Ascending aorta (tissue), 2 donors: ENCODE measurements around the gene RIMBP3B. TPM values are rescaled to one million over a fixed set of nuclear protein-coding genes. Genes with fewer than 3 reads are reported as not detected.
"Not testable (repeated sequence)": the region's sequence is repeated elsewhere in the genome, so short reads cannot be mapped to it uniquely, and the experiment has no call there.

ENCODE experiments used
- DNase-seq, 2 donors: peaks; one replicate each; pipeline ENCODE4 v3.0.0-alpha.2; 2019; ENCODE audit warnings: low spot score in 2 of 2
- H3K27ac ChIP-seq, 2 donors: fragments of 200-600 bp; sonication (generic); one replicate each; pipeline ENCODE4 v1.5.1; 2016 to 2017; ENCODE audit warnings: mild to moderate bottlenecking in 1 of 2
- H3K27me3 ChIP-seq: fragments of 200-600 bp; sonication (generic); one replicate; pipeline ENCODE4 v1.5.1; 2017
- H3K36me3 ChIP-seq, 2 donors: fragments of 200-600 bp; sonication (generic); one replicate each; pipeline ENCODE4 v1.5.1; 2016
- H3K4me1 ChIP-seq, 2 donors: fragments of 200-600 bp; sonication (generic); one replicate each; pipeline ENCODE4 v1.5.1; 2016 to 2017; ENCODE audit warnings: mild to moderate bottlenecking in 1 of 2
- H3K4me3 ChIP-seq, 2 donors: fragments of 200-600 bp; sonication (generic); one replicate each; pipeline ENCODE4 v1.5.1; 2016 to 2017; ENCODE audit warnings: mild to moderate bottlenecking in 1 of 2
- H3K9me3 ChIP-seq, 2 donors: fragments of 200-600 bp; sonication (generic); one replicate each; pipeline ENCODE4 v1.5.1; 2016
- intact Hi-C: fragments of 100-400 bp; cut with DNase I; formaldehyde crosslinking; loops from one replicate; pipeline ENCODE4 v1.15.1; 2023
- total RNA-seq: library from RNA; depleted of rRNA; stranded (reverse); fragments of >200 nt; gene quantifications from one replicate; pipeline ENCODE4 v1.1.0, GENCODE V29; 2016

The RIMBP3B gene
- total RNA-seq, 1 donor from 2014 or later, result not detected

DNA sequence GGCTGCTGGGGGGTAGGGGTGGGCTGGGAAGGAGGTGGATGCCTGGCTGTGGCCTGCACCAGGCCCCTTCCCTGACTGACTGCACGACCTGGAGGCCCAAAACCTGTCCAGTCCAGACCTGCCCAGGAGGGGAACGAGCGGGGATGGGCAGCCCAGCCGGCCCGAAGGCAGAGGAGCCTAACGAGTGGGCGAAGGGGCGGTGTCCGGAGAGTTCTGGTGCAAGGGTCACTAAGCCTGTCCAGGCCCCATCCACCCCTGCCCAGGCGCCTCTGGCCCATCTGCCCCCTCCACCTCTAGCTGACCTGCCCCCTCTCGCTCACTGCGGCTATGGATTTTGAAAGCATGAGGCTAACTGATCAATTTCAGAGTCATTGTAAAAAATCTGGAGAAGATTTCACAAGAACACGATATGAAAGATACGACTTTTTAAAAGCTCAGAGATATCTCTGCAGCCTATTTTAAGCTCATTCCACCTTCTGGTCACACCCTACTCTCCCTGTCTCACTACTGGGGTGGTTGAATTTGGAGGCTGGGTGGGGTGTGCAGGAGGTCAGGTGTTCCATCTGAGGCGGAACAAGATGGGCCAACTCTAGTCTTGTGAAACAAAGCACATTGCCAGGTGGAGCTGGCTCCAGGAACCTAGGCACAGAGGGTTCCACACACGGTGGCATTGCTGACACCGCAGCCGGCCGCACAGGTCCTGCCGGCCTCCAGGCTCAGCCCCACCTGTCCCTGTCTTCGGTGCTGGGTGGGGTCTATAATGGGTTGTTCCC is 17.8 kb downstream of the RIMBP3B start:
- H3K4me3 ChIP-seq, DNase-seq, H3K27ac ChIP-seq, H3K36me3 ChIP-seq, H3K27me3 ChIP-seq, H3K4me1 ChIP-seq, intact Hi-C loops, H3K9me3 ChIP-seq: not testable (repeated sequence)

- H3K4me1 ChIP-seq, H3K9me3 ChIP-seq, H3K36me3 ChIP-seq, H3K4me3 ChIP-seq, DNase-seq, H3K27me3 ChIP-seq, H3K27ac ChIP-seq, intact Hi-C loops: not testable (repeated sequence)
Measured at GRCh38 chr22:21402763-21403314, 19.3 kb downstream of the RIMBP3B start.

DNA sequence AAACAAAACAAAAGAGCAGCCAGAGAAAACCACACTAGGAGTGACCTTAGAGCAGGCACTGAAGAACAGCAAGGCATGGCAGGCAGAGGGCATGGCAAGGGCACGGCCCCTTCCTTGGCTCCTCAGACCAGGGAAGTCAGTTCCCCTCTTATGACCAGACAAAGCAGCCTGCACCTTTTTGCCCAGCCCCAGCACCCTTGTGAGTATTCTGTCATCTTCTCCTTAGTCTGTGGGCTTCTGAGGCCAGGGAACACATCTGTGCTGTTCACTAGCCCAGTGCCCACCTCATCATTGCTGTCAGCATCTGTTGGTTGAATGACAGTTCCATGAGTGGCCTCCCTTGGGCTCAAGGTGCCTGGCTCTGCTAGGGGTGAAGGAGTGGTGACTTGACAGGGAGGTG is 23.6 kb downstream of the RIMBP3B start:
- H3K27me3 ChIP-seq, H3K36me3 ChIP-seq, DNase-seq, H3K27ac ChIP-seq, H3K9me3 ChIP-seq, H3K4me3 ChIP-seq, intact Hi-C loops, H3K4me1 ChIP-seq: not testable (repeated sequence)

DNA sequence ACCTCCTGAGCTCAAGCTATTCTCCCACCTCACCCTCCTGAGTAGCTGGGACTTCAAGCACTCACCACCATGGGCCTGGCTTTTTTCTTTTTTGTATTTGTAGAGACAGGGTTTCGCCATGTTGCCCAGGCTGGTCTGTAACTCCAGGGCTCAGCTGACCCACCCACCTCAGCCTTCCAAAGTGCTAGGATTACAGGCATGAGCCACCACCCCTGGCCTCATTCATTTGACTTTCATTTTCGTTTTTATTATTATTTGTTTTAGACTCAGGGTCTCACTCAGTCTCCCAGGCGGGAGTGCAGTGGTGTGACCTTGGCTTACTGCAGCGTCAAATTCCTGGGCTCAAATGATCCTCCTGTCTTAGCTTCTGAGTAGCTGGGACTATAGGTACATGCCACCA is 24.2 kb downstream of the RIMBP3B start:
- DNase-seq, intact Hi-C loops, H3K4me1 ChIP-seq, H3K36me3 ChIP-seq, H3K4me3 ChIP-seq, H3K27ac ChIP-seq, H3K9me3 ChIP-seq, H3K27me3 ChIP-seq: not testable (repeated sequence)

DNA sequence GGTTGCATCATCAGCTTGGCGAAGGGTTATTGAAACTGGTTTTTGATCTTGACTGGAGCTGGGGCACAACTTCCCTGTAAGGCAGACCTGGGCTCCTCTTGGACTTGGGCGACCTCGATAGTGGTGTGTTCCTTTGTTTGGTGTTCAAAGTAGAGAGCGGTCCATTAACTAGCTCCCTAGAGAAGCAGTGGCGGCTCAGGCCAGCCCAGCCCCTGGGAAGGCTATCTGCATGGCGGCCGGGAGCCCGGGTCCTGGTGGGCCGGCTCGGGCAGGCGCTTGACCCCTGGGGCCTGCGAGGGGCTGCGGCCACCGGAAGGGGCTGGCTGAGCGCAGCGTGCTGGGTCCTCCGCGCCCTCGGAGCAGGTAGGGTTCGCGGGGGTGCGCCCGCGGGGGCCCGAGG is 32.8 kb downstream of the RIMBP3B start:
- H3K9me3 ChIP-seq, H3K4me1 ChIP-seq, DNase-seq, H3K27ac ChIP-seq, H3K27me3 ChIP-seq, H3K36me3 ChIP-seq, intact Hi-C loops, H3K4me3 ChIP-seq: not testable (repeated sequence)

GRCh38 chr22:21417227-21417746 is 33.7 kb downstream of the RIMBP3B start, which contains the start of gene HIC2:
TSS of gene HIC2 (plus strand) at chr22:21417371. CDS start at chr22:21442832, 25,461 bp downstream.
- H3K27me3 ChIP-seq, H3K9me3 ChIP-seq, H3K27ac ChIP-seq, intact Hi-C loops, H3K36me3 ChIP-seq, DNase-seq, H3K4me1 ChIP-seq: not testable (repeated sequence)
- H3K4me3 ChIP-seq, result peak within 1 kb of the TSS in 1 of 2 donors; percentile 64

GRCh38 chr22:21417853-21418252 is 34.3 kb downstream of the RIMBP3B start:
- H3K4me1 ChIP-seq, H3K36me3 ChIP-seq, DNase-seq, H3K9me3 ChIP-seq, intact Hi-C loops, H3K27ac ChIP-seq, H3K27me3 ChIP-seq: not testable (repeated sequence)
- peak overlapping the region in 1 of 2 donors; percentile 64 for H3K4me3 ChIP-seq

DNA sequence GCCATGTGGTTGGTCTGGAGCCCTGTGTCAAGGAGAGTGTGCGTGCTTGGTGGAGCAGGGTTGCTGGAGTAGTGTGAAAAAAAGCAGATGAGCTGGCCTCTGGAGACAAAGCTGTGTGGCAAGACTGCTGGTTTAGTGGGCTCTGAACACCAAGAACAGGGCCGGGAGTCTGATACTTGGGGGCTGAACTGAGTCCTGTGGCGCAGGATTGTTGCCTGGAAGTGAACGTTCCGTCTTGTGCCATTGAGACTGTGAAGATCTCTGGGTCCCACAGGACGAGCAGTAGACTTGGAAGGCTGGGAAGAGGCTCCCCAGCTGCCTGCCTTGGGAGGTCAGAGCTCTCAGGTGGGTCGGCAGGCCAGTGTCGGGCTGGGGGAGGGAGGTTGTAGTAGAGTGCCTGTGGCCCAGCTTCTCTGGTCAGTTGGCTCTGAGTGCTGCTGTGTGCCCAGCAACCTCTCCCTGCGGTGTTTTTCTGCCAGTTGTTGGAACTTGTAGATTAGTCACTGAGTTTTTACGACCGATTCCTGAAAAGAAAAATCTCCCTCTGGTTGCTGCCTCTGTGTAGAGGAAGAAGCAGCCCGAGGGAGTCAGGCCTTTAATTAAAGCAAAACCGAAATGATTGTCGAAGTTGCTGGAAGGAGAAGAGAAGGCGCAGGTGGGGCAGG is 35.6 kb downstream of the RIMBP3B start:
- intact Hi-C loops, H3K27me3 ChIP-seq, H3K4me1 ChIP-seq, H3K4me3 ChIP-seq, H3K36me3 ChIP-seq, H3K9me3 ChIP-seq, H3K27ac ChIP-seq: not testable (repeated sequence)
- DNase-seq, result peak in 1 of 2 donors; percentile 62

GRCh38 chr22:21420180-21420763 is 36.7 kb downstream of the RIMBP3B start:
- H3K4me3 ChIP-seq, H3K9me3 ChIP-seq, intact Hi-C loops, DNase-seq, H3K27me3 ChIP-seq, H3K27ac ChIP-seq, H3K4me1 ChIP-seq, H3K36me3 ChIP-seq: not testable (repeated sequence)

- DNase-seq, H3K27me3 ChIP-seq, H3K27ac ChIP-seq, H3K9me3 ChIP-seq, H3K4me1 ChIP-seq, H3K36me3 ChIP-seq, H3K4me3 ChIP-seq, intact Hi-C loops: not testable (repeated sequence)
Measured at GRCh38 chr22:21424084-21424709, 40.6 kb downstream of the RIMBP3B start.

- intact Hi-C loops, H3K27me3 ChIP-seq, H3K4me1 ChIP-seq, H3K36me3 ChIP-seq, H3K9me3 ChIP-seq, H3K4me3 ChIP-seq, H3K27ac ChIP-seq, DNase-seq: not testable (repeated sequence)
Measured at GRCh38 chr22:21434378-21435233, 51.1 kb downstream of the RIMBP3B start.

- not testable (repeated sequence) for H3K9me3 ChIP-seq, H3K4me3 ChIP-seq, H3K27ac ChIP-seq
Measured at GRCh38 chr22:21435998-21436810, 52.7 kb downstream of the RIMBP3B start.

More at GRCh38 chr22:21435998-21436810, 52.7 kb downstream of the RIMBP3B start:
- H3K27me3 ChIP-seq, H3K4me1 ChIP-seq, H3K36me3 ChIP-seq, intact Hi-C loops: not testable (repeated sequence)
- DNase-seq, result peak in 1 of 2 donors; percentile 63
